Measurements from ENCODE around the gene EEIG1.

The EEIG1 gene

DNA sequence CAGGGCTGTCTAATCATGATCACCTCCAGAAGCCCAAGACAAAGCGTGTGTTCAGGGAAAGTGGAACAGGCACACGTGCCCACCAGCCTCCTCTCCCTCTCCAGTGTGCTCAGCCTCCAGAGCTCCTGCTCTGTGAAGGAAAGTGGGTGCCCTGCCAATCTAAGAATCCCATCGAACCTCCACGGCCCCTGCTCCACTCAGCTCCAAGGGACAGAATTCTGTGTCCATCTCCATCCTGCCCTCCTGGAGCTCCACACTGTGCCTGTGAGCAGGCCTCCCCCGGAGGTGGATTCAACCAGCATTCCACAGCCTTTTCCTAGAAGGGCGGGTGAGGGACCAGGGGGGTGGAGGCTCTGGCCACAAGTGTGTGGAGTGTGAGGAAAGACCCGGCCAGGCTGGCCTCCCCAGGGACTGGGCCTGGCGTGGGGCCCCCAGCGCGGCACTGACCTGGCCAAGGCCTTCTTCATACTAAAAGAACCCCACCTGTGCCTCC, 6.0 kb downstream of the EEIG1 start:
- no peak for DNase-seq (ENCODE audit: low spot score)

DNA sequence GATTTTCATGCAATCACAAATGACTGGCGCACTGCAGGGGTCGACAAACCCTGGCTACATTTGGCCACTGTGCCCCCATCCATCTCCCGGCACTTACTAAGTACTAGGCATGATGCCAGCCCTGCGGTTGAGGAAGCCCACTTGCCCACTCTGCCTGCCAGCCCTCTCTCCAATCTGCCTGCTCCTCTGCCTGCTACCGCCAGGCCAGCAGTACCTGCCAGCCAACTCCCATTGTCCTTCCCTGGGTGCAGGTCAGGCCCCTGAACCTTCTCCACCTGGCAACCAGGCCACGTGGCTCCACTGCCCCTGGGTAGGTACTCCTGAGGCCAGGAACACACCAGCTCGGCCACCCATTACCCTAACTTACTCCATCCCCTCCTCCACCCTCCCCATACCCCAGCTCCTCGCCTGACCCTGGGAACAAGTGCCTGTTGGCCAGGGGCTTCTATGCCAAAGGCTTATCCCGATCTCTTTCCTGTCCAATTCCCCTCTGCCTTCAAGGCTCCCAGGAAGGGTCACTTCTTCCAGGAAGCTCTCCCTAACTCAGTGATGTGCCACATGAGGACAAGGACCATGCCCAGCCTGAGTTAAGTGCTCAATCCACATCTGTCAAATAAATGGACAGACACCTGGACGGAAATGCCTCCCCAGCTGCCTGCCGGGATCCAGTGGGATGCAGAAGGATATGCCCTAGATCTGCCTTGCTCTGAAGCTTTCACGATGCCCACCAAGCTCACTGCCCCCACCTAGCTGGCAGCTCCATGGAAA, 6.6 kb downstream of the EEIG1 start:
- no peak for DNase-seq (ENCODE audit: low spot score)

DNA sequence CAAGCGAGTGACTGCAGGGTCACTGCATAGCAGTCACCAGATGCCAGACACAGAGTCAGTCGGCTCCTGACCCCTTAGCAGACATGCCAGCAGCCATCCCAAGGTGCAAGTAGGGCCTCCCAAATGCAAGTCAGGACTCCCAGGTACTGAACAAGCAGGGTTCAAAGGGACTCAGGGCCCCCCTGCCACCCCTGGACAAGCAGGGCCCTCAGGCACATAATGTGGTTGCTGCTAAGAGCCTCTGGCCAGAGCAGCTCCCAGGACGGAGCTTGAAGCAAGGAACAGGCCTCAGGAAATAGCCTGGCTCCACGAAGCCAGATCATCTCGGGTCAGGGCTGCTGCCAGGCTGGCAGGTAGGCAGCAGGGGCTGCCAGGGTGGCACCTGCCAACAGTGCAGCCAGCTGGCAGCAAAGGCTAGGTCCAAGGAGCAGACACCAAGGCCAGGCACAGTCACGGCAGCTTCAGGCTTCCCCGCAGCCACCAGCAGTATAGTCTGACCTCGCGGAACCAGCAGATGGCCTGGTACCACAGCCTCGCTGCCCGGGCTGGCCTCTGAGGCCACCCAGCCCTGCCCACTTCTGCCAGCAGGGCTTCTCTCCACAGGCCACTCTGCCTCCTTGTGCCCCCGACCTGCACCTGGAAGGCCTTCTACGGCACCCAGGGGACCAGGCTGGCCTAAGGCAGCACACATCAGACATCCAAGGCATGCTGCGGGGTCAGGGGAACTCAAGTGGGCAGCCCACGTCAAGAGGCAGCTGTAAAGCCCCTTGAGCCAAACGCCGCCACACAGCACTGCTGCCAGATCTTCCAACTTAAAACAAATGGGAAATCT, 7.4 kb downstream of the EEIG1 start:
- DNase-seq (ENCODE audit: low spot score) = peak; percentile 96

DNA sequence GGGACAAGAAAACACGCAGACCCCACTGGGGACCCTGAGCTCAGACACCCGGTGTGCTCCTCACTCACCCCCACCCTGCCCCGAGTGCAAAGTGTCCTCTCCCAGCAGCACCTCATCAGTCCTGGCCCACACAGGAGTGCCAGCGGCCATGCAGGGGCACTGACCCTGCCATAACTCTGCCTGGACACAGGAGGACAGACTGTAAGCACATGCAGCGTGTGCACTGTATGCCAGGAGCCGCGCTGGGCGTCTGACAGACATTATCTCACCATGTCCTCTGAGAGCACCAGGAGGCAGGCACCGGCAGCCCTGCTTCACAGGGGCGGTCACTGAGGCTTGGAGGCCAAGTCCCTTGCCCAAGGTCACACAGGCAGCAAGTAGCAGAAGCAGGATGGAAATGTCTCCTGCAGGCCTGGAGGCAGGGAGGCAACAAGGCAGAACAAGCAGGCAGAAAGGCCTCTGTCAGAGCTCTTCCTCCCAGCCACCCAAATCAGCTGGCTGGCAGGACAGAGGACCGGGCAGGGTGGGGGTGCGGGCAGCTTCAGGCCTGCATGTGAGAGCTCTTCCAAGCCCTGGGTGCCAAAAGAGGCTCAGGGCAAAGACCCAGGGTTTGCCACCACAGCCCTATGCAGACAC, 8.4 kb downstream of the EEIG1 start:
- no peak for DNase-seq (ENCODE audit: low spot score)

DNA sequence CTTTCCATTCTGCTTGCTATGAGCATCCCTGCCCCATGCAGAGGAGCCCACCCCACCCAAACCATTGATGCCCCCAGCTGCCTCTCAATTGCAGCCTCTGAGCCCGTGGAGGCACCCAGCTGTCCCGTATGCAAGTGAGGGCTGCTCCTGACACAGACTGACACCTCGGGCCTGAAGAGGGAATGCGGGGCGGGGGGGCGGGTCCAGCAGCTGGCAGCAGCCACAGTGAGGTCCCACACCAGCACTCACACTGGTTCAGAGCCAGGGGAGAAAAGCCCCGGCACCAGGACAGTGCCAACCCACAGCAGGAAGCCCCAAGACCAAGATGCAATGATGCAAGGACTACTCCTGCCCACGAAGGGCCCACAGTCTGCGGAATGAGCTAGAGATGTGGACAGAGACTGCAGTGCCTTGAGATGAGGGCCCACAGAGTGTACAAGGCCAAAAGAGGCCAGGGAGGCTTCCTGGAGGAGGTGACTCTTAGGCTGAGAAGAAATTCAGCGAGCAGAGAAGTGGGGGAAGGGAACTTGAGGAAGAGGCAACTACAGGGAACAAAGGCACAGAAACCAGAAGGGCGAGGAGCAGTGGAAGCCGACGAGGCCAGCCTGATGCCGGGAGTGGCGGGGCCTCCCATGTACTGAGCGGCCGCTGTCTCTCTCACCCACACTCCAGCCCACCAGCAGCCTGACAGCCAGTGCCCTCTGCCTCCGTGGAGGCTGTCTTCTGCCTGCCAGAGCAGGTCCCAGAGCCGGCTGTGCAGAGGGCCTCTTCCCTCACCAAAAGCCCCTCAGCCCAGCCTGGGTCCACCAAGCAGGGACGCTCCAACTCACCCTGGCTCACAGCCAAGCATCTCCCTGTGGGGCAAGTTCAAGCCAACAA, 9.2 kb downstream of the EEIG1 start:
- DNase-seq (ENCODE audit: low spot score) = no peak

DNA sequence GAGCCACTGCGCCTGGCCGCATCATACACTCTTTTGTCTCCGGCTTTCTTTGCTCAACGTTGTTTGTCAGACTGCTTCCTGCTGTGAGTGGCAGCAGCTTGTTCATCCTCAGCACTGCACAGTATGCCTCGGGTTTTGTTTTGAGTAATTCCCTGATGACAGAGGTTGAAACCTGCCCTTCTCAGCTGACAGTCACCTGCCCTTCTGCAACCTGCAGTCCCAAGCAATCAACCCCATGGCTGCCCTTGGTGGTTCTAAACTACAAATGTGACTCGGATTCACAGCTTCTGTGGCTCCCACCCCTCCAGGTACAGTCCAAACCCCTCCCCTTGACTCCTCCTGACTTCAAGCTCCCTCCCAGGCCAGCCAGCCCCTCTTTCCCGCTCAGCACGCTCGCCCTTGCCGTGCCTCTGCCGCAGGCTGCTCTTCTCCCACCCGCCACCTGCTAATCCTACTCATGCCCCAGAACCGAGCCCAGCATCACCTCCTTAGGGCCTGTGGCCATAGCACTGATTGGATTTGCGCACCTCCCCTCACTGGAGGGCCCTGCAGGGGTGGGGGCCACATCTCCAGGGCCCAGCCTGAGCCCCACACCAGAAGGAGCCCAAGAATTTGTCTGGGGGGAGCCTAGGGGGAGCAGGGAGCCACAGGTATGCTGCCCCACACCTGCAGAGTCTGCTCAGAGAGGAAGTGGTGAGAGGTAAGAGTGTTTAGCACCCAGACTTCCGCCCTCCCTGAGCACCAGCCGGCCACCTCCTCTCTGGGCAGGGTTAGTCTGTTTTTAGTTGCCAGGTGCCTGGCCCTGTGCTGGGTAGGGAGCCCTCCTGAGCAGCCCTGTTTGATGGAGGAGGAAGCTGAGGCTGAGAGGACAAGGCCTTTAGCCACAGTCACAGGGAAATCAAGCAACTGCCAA, 10.1 kb downstream of the EEIG1 start:
- DNase-seq (ENCODE audit: low spot score) = no peak

DNA sequence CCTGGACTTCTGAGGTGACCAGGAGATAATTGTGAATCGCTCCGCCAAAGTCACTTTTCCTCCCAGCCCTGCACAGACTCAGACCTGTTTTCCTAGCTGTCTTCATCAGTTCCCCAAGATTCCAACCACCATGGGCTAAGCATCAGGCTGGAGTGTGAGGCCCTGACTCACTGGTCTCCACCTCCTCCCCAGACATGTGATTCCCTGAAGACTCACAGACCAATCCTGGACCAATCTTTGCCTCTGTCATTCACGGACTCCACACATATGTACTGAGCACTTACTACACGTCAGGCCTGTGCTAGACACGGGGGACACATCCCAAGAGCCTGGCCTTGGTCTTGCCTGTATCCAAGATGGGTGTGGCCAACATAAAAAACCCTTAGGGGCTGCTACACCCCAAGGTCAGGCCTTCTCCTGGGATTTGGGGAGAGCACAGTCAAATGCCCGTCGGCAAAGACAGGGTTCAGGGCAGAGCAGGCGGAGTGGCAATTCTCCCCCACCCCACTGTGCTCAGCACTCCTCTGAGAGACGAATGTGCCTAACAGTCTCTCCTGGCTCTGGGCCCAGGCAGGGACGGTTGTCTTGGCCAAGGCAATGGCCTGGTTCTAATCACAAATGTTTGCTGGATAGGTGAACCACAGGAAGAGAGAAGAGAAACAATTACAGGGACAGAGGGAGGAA, 11.9 kb downstream of the EEIG1 start:
- DNase-seq (ENCODE audit: low spot score) = peak; percentile 92

DNA sequence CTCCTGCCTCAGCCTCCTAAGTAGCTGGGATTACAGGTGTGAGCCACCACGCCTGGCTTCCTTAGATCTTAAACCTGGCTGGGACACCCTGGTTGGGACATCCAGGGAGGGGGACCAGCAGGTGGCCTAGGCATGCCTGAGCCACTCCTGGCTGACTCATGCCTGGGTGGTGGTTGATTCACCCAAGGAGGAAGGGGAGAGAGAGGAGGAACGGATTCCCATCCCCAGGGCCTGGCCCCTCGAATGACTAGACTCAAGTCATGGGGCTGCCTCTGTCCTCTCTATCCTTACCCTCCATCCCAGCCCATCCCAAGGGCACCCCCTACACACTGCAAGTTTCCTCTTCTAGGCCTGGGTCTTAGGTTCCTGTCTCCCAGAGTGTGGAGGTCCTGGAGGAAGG, 12.7 kb downstream of the EEIG1 start:
- no peak for DNase-seq (ENCODE audit: low spot score)

DNA sequence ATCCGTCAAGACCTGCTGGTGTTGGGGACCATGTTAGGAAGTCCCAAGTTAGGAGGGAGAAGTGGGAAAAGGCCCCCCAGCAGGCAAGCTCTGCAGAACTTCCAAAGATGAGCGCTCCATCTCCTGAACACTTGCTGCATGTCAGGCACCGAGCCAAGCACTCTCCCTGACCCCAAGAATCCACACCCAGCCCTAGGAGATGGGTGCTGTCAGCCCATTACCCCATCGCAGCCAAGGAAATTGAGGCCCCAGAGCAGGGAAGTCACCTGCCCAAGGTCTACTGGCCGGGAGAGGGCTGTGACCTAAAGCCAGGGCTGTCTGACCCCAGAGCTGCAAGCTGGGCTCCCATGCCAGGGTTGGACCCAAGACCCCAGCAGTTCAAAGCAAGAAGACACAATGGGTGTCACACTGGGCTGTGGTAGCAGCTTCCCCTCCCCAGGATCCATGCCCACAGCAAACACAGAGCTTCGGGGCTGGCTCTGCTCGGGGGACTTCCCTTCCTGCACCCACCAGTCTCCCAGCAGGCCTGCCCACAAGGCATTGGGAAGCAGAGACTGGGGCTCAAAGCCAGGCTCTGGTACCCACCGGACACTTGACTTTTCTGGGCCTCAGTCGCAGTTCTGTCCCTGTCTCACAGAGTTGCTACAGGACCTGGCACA, 13.5 kb downstream of the EEIG1 start:
- DNase-seq (ENCODE audit: low spot score) = no peak

DNA sequence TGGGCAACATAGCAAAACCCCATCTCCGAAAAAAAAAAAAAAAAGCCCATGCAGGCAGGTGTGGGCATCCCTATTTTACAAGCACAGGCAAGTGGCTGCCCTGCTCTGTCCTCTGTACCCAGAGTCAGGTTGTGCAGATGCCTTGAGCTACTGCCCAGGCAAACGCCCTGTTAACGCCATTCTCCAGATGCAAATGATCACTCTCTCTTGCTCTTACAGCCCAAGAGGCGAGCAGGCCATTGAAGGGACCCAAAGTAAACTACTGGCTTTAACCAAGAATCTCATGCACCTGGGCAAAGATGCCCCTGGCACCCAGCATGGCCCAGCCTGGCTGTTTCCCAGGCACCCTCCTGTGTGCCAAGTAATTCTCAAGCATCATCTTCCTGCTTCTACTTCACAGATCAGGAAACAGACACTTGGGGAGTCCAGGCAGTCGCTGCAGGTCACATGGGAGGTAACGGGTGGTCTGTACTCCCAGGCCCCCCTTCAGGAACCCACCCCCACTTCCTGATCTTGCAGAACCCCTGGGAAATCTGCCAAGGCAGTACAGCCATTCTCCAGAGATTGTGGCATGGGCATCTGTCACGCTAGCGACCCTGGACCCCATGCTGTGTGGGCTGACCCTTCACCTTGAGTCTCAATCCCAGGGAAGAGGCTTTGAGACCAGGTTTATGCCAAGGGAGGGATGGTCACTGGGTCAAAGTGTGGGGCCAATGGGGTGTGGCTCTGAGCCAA, 14.2 kb downstream of the EEIG1 start:
- no peak for DNase-seq (ENCODE audit: low spot score)

DNA sequence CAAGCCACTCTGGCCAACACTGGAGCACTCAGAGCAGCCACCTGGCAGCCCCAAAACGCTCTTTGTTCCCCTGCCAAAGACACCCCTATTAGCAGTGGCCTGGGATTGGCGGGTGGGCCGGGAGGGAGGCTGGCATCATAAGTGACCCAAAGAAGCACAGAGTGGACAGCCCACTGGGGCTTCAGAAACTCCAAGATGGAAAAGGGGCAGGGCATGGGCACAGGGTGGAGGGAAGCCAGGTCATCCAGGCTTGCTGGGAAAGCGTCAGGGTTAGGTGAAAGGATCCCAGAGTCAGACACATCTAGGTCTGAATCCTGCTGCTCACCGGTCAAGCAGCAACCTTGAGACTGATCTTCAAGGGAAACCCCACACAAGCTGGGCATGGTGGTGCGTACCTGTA, 14.8 kb downstream of the EEIG1 start:
- no peak for DNase-seq (ENCODE audit: low spot score)

DNA sequence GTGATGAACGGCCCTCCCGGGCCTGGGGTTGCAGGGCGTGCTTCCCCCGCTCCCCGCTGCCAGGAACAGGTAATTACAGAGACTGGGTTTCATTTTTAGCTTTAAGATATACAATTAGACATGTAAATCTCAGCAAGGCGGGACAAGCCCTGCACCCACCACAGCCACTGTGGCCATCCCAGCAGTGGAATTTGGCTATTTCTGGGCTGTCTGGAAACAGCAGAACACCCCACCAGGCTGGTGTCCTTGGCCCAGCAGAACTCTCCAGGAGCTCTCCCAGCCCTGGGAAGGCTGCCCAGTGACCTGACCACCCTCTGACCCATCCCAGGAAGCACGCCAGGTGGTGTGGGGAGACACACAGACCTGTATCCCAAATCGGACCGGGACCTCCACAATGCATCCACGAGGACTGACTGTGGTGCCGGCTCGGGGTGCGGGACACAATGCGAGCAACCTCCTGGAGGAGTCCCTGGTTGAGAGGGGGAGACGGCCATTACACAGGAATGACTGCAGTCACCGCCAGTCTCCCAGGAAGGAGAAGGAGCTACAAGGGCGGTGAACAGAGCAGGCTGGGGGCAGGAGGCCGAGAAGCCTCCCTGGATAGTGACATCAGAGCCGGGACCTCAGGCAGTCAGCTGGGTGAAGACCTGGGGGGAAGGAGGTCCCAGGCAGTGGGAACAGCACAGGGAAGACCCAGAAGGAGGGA, 17.3 kb downstream of the EEIG1 start:
- DNase-seq (ENCODE audit: low spot score) = no peak

DNA sequence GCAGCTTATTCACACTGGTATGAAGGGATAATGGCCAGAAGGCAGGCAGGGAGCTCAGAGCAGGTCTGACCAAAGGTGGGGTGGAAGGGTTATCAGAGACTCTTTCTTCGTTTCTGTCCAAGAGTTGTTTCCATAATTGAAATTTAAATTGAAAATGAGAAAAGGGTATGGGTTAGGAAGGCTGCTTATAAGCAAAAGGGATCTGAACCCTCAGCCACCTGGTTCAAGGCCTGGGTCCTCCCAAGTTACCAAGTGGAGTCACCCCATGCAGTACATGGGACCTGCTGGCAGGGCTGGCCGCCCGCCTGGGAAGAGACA, 17.8 kb downstream of the EEIG1 start:
- no peak for DNase-seq (ENCODE audit: low spot score)

DNA sequence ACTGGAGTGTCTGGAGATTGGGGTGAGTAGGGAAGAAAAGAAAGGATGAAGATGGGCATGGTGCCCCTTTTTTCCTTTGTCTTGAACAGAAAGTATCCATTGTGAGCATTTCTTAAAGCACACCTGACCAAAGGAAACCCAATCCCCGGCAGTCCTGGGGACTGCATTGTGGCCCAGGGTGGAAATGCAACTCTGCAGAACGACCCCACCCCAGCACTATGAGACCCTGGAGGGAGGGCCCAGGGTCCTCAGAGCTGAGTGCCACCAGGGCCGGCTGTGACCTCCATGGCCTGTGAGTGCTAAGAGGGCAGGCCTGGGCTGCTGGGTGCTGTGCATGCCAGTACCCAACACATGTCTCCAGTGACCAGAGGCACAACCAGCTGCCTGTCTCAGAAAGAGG, 18.5 kb downstream of the EEIG1 start:
- no peak for DNase-seq (ENCODE audit: low spot score)

DNA sequence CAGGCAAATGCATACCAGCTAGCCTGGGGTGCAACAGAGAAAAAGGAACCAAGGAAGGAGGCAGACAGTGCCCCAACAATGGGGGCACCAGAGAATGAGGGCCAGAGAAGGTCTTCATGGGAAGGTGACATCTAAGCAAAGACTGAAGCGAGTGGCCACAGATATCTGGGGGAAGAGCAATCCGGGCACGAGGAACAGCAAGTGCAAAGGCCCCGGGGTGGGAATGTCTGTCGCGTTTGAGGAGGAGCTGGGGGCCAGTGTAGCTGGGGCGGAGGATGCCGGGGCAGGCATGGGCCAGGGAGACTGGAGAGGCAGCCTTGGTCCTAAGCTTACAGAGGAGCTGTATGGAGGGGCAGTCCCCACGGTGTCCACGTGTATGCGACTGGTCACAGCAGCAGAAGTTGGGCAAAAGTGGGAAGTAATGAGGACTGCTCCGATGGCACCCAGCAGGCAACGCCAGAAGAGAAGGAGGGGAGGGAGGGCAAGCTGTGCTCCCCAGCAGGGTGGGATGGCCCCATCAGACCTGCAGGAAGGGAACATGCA, 19.1 kb downstream of the EEIG1 start:
- no peak for DNase-seq (ENCODE audit: low spot score)

DNA sequence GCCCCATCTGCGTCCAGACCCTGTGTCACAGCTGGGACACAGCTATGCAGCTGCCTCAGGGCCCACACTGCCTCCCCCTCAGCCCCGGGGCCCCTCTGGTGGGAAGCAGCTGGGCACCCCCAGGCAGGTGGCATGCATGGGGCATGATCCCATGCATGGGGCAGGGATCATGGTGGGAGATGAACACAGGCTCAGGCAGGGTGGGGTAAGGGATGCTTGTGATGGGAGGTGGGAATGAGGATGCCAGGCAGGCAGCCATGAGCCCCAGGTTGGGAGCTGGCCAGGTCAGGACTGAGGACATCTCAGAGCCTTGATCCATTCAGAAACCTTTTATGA, 19.7 kb downstream of the EEIG1 start:
- DNase-seq (ENCODE audit: low spot score) = no peak

DNA sequence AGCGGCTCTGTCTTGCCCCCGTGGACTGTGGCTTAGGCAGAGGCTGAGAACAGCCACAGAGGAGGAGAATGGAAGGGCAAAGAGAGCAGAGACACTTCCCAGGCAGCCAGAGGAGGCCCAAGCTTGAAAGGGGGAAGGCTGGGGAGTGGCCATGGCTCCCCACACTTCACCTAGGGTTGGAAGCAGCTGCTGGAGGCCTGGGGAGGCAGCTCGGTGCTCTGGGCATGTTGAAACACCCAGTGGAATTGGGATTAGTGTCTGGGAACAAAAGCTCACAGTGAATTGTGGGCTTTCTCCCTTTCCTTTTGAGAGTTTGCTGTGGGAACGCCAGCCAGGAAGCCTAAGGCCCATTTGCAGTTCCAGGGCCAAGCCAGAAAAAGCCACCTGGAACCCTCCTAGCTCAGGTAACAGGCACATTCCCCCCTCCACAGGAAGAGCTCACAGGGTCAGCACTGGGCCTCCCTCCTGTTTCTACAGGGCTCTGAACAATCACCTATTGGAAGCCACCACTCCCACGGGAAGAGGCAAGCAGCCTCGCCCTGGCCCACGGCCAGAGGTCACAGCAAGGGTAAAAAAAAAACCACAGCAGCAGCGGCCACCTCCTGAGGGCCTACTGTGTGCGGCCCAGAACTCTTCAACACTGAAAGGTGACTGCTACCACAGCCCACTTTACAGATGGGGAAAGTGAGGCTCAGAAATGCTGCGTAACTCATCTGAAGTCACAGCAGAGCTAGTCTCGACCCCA, 20.2 kb downstream of the EEIG1 start:
- DNase-seq (ENCODE audit: low spot score) = no peak

Measured in cerebellar cortex (tissue), 1 donor.